BJ (cell line): Measurements from ENCODE around the gene PRKG2. TPM values are rescaled to one million over a fixed set of nuclear protein-coding genes. Genes with fewer than 3 reads are reported as not detected.

Source experiments
- CTCF ChIA-PET: fragments of 350-600 bp; formaldehyde crosslinking; extraction: SDS; loops from one replicate; lab custom pipeline; 2021; ENCODE audit warnings: antibody characterized with exemption, inconsistent platforms; lab: Yijun Ruan, JAX
- POLR2A ChIA-PET: fragments of 300-600 bp; sonication (Branson Sonifier 250); formaldehyde crosslinking; extraction: SDS; loops from one replicate; lab custom pipeline; 2021; ENCODE audit warnings: antibody characterized with exemption; lab: Charles Lee
- DNase-seq: peaks from one replicate; pipeline ENCODE4 v3.0.0-alpha.2; 2011; ENCODE audit warnings: low read depth
- H3K27me3 ChIP-seq: 2 replicates; pipeline ENCODE4 v1.6.0; 2011; ENCODE audit warnings: low read length; ENCODE audit not compliant: control insufficient read depth, insufficient read depth
- H3K36me3 ChIP-seq: 2 replicates; pipeline ENCODE4 v1.5.1; 2011; ENCODE audit warnings: low read length; ENCODE audit not compliant: control insufficient read depth, insufficient read depth
- H3K4me3 ChIP-seq: 2 replicates; pipeline ENCODE4 v1.5.1; 2011; ENCODE audit warnings: low read depth, mild to moderate bottlenecking, control low read depth, low read length
- polyA plus RNA-seq: library from polyadenylated mRNA; depleted of rRNA; stranded (reverse); fragments of >200 nt; gene quantifications from 2 replicates; pipeline ENCODE4 v1.2.3, GENCODE V29; 2011
- TF ChIP-seq, protein P1 (sequence below): IDR thresholded peaks from 2 replicates; pipeline ENCODE4 v1.5.1; 2011; ENCODE audit warnings: low read depth, mild to moderate bottlenecking, control low read depth, inconsistent platforms, low read length, moderate library complexity; ENCODE audit not compliant: insufficient read depth

The PRKG2 gene
- polyA plus RNA-seq, 1 experiment, result 0.16 TPM

DNA sequence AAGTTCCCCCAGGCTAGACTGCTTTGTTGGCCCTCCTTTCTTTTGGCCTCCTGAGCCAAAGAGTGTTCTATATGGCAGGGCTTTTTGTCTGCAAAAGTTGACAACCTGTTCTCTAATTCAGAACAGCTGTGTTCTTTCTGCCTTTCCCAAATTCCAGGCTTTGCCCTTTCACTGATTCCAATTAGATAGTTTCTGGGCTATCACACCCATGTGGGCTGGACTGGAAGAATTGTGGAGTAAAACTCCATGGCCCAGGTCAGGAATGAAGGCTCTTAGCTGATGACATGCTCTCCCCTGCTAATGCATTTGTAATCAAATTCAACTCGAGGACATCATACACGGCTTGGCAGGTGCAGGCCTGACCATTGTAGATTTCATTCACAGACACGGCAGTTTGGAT is 165.1 kb downstream of the PRKG2 start:
- no peaks in the 10 kb centered on the region for H3K27me3 ChIP-seq
- no peak for DNase-seq
- TF ChIP-seq, protein P1, sequence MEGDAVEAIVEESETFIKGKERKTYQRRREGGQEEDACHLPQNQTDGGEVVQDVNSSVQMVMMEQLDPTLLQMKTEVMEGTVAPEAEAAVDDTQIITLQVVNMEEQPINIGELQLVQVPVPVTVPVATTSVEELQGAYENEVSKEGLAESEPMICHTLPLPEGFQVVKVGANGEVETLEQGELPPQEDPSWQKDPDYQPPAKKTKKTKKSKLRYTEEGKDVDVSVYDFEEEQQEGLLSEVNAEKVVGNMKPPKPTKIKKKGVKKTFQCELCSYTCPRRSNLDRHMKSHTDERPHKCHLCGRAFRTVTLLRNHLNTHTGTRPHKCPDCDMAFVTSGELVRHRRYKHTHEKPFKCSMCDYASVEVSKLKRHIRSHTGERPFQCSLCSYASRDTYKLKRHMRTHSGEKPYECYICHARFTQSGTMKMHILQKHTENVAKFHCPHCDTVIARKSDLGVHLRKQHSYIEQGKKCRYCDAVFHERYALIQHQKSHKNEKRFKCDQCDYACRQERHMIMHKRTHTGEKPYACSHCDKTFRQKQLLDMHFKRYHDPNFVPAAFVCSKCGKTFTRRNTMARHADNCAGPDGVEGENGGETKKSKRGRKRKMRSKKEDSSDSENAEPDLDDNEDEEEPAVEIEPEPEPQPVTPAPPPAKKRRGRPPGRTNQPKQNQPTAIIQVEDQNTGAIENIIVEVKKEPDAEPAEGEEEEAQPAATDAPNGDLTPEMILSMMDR, result no peak
- ChIA-PET POLR2A (no interaction called here), CTCF (interaction anchor here (0.9 to 6.6 kb wide), 4 partner anchors 8 to 689 kb away, joined by 3 to 42 read pairs (median 4); no protein-coding TSS in a partner anchor)
- no peaks in the 10 kb centered on the region for H3K36me3 ChIP-seq
- no peak overlapping the region for H3K4me3 ChIP-seq

DNA sequence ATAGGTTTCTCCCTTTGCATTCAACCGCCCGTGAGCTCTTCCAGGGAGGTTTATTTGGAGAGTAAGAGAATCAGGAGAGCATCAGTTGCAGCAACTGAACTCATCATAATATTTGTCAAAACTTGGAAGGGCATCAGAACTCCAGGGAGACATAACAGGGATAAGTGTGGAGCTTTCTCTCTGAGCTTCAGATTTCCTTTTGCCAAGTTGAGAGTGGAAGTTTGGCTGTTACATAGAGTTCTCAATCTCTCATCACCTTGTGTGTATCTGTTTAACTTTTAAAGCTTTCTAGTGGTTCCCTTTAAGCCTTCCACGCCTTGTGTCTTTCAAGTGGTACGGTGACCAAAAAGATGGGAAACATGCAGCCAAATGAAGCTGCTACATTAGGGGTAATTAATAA is 165.7 kb downstream of the PRKG2 start:
- TF ChIP-seq, protein P1, result no peak
- H3K4me3 ChIP-seq, result no peak overlapping the region
- CTCF ChIA-PET, result interaction anchor here (0.9 to 6.6 kb wide), 3 partner anchors 8 to 688 kb away, joined by 3 to 42 read pairs (median 5); no protein-coding TSS in a partner anchor
- no peaks in the 10 kb centered on the region for H3K36me3 ChIP-seq
- POLR2A ChIA-PET, result no interaction called here
- no peak for DNase-seq
- no peaks in the 10 kb centered on the region for H3K27me3 ChIP-seq

DNA sequence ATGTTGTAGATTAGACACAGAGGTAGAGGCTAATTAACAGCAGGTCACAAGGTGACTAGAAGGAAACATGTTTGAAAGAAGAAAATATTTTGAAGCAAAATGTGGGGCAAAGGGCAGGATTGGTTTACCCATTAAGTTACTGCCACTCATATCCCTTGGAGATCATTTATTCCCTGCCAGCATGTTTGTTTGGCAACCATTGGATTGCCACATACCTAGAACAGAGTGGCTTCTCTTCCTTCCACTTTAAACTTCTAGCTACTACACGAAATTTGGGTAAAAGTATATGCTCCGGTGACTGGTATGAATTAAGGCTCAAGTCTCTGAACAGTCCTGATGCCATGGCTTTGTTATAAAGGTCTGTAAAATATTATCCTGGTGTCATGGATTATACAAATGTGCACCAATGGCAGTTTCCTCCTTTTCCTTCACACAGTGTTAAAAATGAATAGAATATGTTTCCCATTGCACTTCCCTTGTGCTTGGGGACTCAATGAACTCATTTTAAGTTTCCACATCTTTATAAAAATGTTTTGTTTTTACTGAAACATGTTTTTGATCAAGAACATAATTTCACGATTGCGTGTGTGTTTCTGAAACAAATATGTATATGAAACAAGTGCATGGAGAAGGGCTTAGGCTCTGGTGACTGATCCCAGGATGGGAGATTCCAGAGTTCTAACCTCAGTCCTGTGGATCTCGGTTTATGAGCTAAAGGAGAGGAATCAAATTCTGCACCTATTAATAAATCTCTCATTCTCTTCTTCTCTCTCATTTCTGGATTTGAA is 172.2 kb downstream of the PRKG2 start:
- Histone ChIP-seq H3K4me3 (no peak overlapping the region), H3K36me3 (no peaks in the 10 kb centered on the region), H3K27me3 (no peaks in the 10 kb centered on the region)
- ChIA-PET CTCF (interaction anchor here (1.1 to 6.0 kb wide), 3 partner anchors 8 to 680 kb away, joined by 4 to 42 read pairs (median 5); no protein-coding TSS in a partner anchor), POLR2A (no interaction called here)
- TF ChIP-seq, protein P1, result no peak
- no peak for DNase-seq

DNA sequence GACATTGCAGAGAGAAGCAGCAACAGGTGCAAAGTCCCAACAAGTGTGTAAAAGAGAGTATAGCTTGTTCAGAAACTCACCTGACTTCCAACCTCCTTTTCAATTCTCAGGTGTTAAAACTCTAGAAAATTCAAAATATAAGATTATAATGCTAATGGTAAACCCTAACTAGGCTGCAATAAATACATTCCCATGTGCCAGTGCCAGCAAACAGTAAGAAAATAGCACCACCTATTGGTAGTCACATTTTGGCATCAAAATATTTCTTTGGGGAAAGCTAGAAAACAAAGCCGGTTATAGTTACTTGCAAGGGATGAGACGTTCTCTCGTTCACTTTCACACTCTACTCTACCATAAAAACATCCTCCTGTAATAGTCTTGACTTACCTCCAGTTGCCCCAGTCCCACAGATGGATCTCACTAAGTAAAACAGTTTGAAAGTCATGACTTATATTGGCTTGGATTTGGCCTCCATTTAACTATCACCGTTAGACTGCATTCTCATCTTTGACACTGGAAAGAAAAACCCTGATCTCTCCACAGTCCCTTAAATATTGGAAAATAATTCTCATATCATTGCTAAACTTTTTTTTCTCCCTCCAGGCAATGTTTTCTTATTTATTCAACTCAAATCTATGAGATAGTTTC is 174.9 kb downstream of the PRKG2 start:
- Histone ChIP-seq H3K36me3 (no peaks in the 10 kb centered on the region), H3K27me3 (no peaks in the 10 kb centered on the region), H3K4me3 (no peak overlapping the region)
- no peak for DNase-seq
- CTCF ChIA-PET, result interaction anchor here (0.7 to 6.0 kb wide), 21 partner anchors 10 to 820 kb away, joined by 3 to 42 read pairs (median 4); partner anchors contain the start of genes BMP3 and PRKG2
- TF ChIP-seq, protein P1, result peak; percentile 69
- POLR2A ChIA-PET, result no interaction called here
